HUES6 (cell line): ENCODE measurements around the gene MRGPRD.

Experiments
- H3K27ac ChIP-seq: 2 replicates; pipeline ENCODE4 v1.7.0; 2013; ENCODE audit warnings: low read depth, mild to moderate bottlenecking, low read length, inconsistent platforms
- H3K27me3 ChIP-seq: 2 replicates; pipeline ENCODE4 v1.6.1; 2013; ENCODE audit warnings: low read length; ENCODE audit not compliant: control insufficient read depth, insufficient read depth
- H3K36me3 ChIP-seq: 2 replicates; pipeline ENCODE4 v1.6.1; 2013; ENCODE audit warnings: low read length; ENCODE audit not compliant: control insufficient read depth, insufficient read depth
- H3K4me1 ChIP-seq: 2 replicates; pipeline ENCODE4 v1.6.1; 2013; ENCODE audit warnings: low read length; ENCODE audit not compliant: control insufficient read depth, insufficient read depth
- H3K4me3 ChIP-seq: 2 replicates; pipeline ENCODE4 v1.5.1; 2013; ENCODE audit warnings: low read depth, low read length
- H3K9ac ChIP-seq: one replicate; pipeline ENCODE4 v1.6.1; 2013; ENCODE audit warnings: mild to moderate bottlenecking, low read length
- H3K9me3 ChIP-seq: 2 replicates; pipeline ENCODE4 v1.6.1; 2013; ENCODE audit warnings: low read depth, low read length; ENCODE audit not compliant: control insufficient read depth, insufficient read depth

MRGPRD gene

DNA sequence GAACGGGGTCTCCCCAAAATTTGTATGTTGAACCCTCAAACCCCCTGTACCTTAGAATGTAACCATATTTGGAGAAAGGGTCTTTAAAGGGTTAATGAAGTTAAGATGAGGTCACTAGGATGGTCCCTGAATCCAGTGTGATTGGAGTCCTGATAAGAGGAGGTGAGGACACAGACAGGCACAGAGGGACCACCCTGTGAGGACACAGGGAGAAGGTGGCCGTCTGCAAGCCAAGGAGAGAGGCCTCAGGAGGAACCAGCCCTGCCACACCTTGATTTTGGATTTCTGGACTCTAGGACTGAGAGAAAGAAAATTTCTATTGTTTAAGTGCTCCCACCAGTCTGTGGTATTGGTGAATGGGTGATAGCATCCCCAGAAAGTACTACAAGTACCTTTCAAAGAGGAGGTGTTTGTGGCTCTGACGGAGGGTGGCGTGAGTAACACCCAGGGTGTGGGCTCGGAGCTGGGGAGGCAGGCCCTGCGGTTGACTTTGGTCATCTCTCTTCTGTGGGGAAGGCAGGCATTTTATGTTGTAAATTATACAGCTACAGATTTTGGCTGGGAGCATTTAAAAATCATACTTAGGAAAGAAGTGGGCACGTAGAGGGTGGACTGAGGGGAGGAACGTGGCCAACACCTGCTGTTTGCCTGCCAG is 18.4 kb upstream of the MRGPRD start:
- H3K27me3 ChIP-seq: no peaks in the 10 kb centered on the region
- H3K9ac ChIP-seq: no peak overlapping the region
- H3K9me3 ChIP-seq: no peaks in the 10 kb centered on the region
- peaks cover 4% of the 10 kb centered on the region; the same call in 1 of the 2 replicates for H3K4me1 ChIP-seq
- no peak overlapping the region for H3K27ac ChIP-seq
- no peak overlapping the region for H3K4me3 ChIP-seq
- no peaks in the 10 kb centered on the region for H3K36me3 ChIP-seq

DNA sequence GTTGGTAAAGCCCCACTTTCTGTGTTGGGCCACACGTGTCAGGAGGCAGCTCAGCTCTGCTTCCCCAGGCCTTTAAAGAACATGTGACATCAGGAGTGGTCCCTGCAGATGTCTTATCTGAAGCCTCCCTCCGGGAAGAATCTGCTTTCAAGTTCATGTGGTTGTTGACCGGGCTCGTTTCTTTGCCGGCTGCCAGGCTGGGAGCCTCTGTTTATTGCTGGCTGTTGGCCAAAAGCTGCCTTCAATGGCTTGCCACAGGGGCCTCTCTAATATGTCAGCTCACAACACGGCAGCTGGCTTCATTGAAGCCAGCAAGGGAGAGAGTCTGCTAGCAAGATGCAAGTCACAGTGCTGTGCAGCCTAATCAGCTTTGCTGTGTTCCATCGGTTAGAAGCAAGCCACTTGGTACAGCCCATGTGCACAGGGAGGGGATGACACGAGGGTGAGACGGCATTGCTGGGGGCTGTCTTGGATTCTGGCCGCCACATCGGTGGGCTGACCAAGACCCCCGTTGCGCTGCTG is 17.7 kb upstream of the MRGPRD start:
- Histone ChIP-seq H3K27me3 (no peaks in the 10 kb centered on the region), H3K27ac (no peak overlapping the region), H3K4me1 (peaks cover 4% of the 10 kb centered on the region; the same call in 1 of the 2 replicates), H3K4me3 (no peak overlapping the region), H3K36me3 (no peaks in the 10 kb centered on the region), H3K9me3 (no peaks in the 10 kb centered on the region), H3K9ac (no peak overlapping the region)

DNA sequence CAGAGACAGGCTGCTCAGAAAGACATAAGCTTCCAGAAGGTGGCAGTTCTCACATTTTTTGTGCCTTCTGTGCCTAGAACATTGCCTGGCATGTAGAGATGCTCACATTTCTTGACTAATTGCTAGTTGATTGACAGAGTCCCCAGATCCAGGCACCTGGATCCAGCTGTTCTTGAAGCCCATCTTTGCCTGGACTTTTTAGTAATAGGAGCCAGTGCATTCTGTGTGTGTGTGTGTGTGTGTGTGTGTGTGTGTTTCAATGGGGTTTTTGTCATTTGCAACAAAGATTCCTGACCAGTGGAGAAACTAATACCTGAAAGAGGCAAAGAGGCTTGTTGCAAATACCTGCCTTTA is 17.2 kb upstream of the MRGPRD start:
- H3K36me3 ChIP-seq: no peaks in the 10 kb centered on the region
- H3K27ac ChIP-seq: no peak overlapping the region
- H3K9ac ChIP-seq: no peak overlapping the region
- H3K27me3 ChIP-seq: no peaks in the 10 kb centered on the region
- no peak overlapping the region for H3K4me3 ChIP-seq
- no peaks in the 10 kb centered on the region for H3K9me3 ChIP-seq
- peaks cover 4% of the 10 kb centered on the region; the same call in 1 of the 2 replicates for H3K4me1 ChIP-seq

- H3K36me3 ChIP-seq: no peaks in the 10 kb centered on the region
- H3K9ac ChIP-seq: no peak overlapping the region
- H3K4me3 ChIP-seq: no peak overlapping the region
- H3K27me3 ChIP-seq: no peaks in the 10 kb centered on the region
- H3K4me1 ChIP-seq: peaks cover 4% of the 10 kb centered on the region; the same call in 1 of the 2 replicates
- H3K9me3 ChIP-seq: no peaks in the 10 kb centered on the region
- H3K27ac ChIP-seq: no peak overlapping the region
Measured at GRCh38 chr11:68997124-68997994, 16.6 kb upstream of the MRGPRD start.

- Histone ChIP-seq H3K9ac (no peak overlapping the region), H3K9me3 (no peaks in the 10 kb centered on the region), H3K36me3 (no peaks in the 10 kb centered on the region), H3K4me1 (peaks cover 4% of the 10 kb centered on the region; the same call in 1 of the 2 replicates), H3K27ac (no peak overlapping the region), H3K4me3 (no peak overlapping the region), H3K27me3 (no peaks in the 10 kb centered on the region)
Measured at GRCh38 chr11:68996376-68997123, 15.8 kb upstream of the MRGPRD start.

GRCh38 chr11:68994894-68995285 is 14.1 kb upstream of the MRGPRD start:
- Histone ChIP-seq H3K9ac (no peak overlapping the region), H3K36me3 (no peaks in the 10 kb centered on the region), H3K27ac (no peak overlapping the region), H3K4me3 (no peak overlapping the region), H3K9me3 (no peaks in the 10 kb centered on the region), H3K27me3 (no peaks in the 10 kb centered on the region), H3K4me1 (peaks cover 4% of the 10 kb centered on the region; the same call in 1 of the 2 replicates)

DNA sequence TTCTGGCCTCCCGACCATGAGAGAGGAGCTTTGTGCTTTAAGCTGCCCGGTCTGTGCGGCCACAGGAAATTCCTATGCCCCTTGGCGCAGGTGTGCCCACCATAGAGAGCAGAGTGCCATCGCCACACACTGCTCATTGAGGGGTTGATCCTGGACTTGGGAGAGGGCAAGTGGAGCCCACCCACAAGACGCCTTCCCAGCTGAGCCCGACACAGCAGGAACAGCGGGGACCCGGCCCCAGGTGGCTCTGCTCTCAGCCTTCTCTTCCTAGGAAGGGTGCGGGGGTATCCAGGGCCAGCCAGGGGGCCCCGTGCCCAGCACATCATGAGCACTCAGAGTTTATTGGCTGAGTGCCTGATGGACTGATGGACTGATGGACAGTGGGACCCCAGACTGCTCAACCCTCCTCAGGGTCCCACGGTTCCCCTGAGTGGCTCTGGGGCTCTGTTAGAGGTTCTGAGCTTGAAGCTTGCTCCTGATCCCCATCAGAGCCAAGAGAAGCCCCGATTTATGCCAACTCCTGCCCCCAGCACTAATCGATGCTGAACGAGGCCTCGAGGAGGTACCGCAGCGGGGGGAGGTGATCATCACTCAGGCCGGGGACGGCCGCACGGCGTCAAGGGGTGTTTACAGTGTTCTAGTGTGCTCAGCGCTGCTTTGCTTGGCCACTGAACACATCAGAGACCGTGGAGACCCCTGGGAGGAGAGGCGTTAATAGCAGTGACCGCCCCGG is 13.5 kb upstream of the MRGPRD start:
- Histone ChIP-seq H3K4me1 (peaks cover 4% of the 10 kb centered on the region; the same call in 1 of the 2 replicates), H3K36me3 (no peaks in the 10 kb centered on the region), H3K27ac (no peak overlapping the region), H3K9me3 (no peaks in the 10 kb centered on the region), H3K4me3 (no peak overlapping the region), H3K9ac (no peak overlapping the region), H3K27me3 (no peaks in the 10 kb centered on the region)

DNA sequence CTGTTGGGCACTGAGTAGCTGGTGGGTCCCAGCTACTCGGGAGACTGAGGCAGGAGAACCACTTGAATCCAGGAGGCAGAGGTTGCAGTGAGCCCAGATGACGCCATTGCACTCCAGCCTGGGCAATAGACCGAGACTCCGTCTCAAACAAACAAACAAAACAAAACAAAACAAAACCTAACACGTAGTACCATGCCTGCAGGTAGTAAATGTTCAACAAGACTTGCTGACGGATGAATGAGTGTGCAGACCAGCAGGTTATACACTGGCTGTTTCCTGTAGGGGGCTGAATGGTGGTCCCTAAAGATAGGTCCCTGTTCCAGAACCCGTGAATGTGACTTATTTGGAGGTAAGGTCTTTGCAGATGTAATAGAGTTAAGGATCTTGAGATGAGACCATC is 12.8 kb upstream of the MRGPRD start:
- Histone ChIP-seq H3K9ac (no peak overlapping the region), H3K4me3 (no peak overlapping the region), H3K9me3 (no peaks in the 10 kb centered on the region), H3K4me1 (peaks cover 4% of the 10 kb centered on the region; the same call in 1 of the 2 replicates), H3K27ac (no peak overlapping the region), H3K27me3 (no peaks in the 10 kb centered on the region), H3K36me3 (no peaks in the 10 kb centered on the region)

GRCh38 chr11:68992743-68993255 is 12.0 kb upstream of the MRGPRD start:
- no peak overlapping the region for H3K4me3 ChIP-seq
- no peak overlapping the region for H3K27ac ChIP-seq
- no peaks in the 10 kb centered on the region for H3K36me3 ChIP-seq
- no peaks in the 10 kb centered on the region for H3K4me1 ChIP-seq
- no peaks in the 10 kb centered on the region for H3K27me3 ChIP-seq
- no peak overlapping the region for H3K9ac ChIP-seq
- H3K9me3 ChIP-seq: no peaks in the 10 kb centered on the region
